ENCODE results near the gene BMP10.

Gene BMP10

GRCh38 chr2:68849579-68850030 lies 21.6 kb downstream of the BMP10 start:
- DNase-seq = no peak

DNA sequence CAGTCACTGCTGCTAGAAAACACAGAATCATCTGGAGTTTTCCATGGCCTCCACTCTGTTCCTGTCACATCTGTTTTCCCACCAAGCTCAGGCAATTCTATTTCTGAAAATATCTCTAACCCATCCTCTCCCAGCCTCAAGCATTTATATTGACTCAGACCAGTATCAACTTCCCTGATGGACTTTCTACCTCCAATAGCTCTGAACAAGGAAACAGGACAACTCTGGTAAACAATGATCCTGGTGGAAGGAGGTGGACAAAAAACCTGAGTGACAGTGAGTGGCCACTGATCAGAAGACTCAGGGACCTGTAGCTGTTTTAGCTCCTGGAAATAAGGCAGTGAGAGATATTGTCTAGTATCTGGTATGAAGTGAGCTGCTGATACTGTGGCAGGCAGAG lies 23.4 kb downstream of the BMP10 start:
- DNase-seq = no peak

DNA sequence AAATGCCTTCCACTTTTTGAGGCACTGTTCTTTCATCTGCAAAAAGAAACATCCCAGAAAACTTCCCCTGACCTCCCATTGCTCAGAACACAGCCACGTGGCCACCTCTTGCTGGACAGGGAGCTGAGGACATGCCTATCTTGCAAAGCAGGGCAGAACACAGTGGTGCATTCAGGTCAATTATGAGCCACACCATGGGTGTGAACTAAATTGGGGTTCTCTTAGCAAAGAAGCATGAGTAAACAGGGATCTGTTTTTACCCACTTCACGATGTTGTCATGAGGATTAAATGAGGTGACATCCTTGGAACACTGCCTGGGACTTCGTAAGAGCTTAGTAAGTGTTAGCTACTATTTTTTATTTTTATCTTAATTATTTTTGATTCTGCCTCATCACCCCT lies 25.1 kb downstream of the BMP10 start:
- no peak for DNase-seq

DNA sequence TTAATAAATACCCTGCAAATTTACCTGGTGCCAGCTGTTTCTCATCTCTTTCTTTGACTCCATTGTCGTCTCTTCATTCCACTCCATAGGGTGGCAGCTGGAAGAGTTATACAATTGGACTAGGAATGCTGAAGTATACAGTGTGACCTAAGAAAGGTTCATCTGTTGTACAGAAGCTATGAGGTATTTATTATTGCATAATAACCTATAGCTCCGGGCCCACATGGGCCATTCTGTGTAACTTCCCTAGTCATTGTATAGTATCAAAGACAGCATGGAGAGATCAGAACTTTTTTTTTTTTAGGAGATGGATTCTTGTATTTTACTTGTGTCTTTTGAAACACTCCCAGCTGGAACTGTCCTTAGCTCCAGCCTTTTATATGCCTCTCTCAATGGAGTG lies 26.2 kb downstream of the BMP10 start:
- no peak for DNase-seq

- DNase-seq = peak; percentile 31 to 45
Observed at GRCh38 chr2:68839260-68839833, 31.9 kb downstream of the BMP10 start.

GRCh38 chr2:68838641-68839040 lies 32.6 kb downstream of the BMP10 start:
- DNase-seq = no peak

GRCh38 chr2:68837861-68838341 lies 33.3 kb downstream of the BMP10 start:
- no peak for DNase-seq

GRCh38 chr2:68837164-68837860 lies 33.9 kb downstream of the BMP10 start:
- peak; percentile 73 to 75 for DNase-seq

DNA sequence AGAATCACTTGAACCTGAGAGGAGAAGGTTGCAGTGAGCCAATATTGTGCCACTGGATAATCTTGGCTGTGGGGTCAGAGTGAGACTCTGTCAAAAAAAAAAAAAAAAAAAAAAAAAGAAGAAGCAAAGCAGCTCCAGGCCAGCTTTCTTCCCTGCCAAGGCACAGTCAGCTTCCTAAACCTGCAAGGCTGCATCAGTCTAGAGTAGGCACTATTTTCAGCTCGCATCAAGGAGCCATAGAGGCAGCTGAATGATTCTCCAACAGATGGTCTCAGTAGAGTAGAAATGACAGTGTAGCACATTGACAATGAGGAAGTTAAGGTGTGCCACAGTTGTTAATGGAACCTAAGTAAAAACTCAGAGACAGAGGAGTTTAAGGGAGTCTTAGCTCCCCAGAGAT lies 35.6 kb downstream of the BMP10 start:
- DNase-seq = no peak

DNA sequence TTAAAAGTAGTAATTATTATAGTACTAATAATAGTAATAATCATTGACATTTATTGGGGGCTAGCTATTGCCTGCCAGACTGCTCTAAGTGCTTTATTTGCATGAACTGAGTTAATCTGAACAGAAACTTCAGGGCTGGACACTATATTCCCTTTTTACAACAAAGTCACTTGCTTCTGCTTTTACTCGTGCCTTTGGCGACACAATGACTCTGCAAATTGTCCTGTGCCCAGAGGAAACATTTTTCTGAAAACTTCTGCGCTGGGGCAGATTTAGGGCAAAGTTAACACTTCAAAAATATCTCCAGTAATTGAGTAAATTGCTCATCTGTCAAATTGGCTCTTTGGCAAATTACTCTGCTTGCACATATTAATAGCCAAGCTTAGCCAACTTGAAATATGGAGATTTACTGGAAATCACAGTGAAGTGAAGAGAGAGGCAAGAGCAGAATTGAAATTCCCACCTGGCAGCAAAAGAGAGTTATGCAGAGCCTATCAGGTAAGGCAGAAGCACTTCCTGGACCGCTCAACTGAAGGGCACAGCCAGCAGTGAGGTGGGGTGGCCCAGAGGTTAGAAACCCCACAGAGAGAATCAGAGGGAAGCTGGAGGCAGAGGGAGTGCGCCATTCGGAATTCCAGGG lies 36.3 kb downstream of the BMP10 start:
- peak in 1 of 2 donors; percentile 11 for DNase-seq

- no peak for DNase-seq
Observed at GRCh38 chr2:68833162-68833561, 38.0 kb downstream of the BMP10 start.

GRCh38 chr2:68832233-68832869 lies 38.8 kb downstream of the BMP10 start:
- DNase-seq = peak; percentile 68 to 79

- no peak for DNase-seq
Observed at GRCh38 chr2:68831686-68832232, 39.4 kb downstream of the BMP10 start.

DNA sequence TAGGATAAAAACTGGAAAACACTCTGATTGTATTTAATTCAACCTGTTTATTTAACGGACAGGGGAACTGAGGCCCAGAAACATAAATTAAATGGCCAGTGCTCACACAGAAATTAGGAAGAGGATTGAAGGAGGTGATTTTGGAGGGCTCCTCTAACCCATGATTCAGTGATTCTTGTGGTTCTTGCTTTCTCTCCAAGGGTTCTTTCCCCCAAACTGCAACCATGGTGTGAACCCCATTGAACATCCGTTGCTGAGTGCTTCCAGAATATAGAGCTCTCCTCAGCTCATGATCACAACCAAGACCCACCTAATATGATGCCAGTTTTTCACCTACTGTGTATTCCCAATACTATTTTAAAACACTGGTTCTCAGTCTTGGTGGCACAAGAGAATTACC lies 41.4 kb downstream of the BMP10 start:
- peak in 1 of 2 donors; percentile 24 for DNase-seq

- DNase-seq = peak; percentile 84 to 86
Observed at GRCh38 chr2:68828887-68829708, 42.1 kb downstream of the BMP10 start.

DNA sequence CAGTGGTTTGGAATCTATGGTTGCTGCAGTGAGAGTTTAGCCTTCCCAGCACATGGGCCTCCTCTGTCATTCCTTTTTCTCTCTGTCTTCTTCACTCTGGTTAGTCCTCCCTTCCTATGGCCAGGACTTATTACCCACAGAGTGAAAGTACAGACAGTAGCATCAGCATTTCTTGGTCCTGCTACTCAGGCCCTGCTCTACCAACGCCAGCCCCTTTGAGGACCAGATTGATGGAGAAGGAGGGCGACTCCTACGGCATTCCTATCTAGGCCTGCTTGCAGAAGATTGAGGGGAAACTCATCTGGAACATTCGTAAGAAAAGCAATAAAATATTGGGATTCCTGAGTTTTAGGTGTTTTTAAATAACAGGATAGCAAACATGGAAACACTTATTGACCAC lies 43.5 kb downstream of the BMP10 start:
- no peak for DNase-seq

- DNase-seq = no peak
Observed at GRCh38 chr2:68825866-68826265, 45.3 kb downstream of the BMP10 start.

DNA sequence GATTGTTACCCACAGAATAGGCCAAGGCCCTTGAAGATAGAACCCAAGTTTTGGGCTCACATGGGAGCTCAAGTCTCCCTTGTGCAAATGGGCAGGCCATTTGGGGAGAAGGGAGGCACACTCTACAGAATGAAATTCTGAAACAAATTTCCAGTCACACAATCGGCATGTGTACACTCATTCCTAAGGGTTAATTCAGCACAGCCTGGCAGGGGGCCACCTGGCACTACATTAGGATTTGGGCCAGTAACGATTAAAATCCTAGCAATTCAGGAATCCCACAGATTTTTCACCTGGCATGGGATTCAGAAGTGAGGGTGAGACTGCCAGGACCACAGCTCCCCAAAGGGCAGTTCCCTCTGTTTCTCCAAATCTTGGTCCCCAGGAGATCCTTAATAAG lies 46.4 kb downstream of the BMP10 start:
- DNase-seq = no peak

DNA sequence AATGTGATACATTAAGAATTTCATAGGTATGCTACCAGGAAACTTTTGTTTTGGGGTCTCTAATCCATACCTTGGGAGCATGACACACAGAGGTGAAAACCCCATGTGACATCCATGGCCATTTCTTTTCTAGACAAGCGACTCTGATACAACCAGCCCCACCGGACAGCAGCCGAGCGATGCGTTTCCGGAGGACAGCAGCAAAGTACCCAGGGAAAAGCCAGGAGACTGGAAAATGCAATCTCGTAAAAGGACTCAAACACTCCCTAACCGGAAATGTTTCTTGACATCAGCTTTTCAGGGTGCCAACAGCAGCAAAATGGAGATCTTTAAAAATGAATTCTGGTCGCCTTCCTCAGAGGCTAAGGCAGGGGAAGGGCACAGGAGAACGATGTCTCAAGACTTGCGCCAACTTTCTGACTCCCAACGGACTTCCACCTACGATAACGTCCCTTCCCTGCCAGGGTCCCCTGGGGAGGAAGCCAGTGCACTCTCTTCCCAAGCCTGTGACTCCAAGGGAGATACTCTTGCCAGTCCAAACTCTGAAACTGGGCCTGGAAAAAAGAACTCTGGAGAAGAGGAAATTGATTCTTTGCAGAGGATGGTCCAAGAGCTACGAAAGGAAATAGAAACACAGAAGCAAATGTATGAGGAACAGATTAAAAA lies 48.9 kb downstream of the BMP10 start:
- no peak for DNase-seq

GRCh38 chr2:68819556-68819955 lies 51.6 kb downstream of the BMP10 start:
- DNase-seq = no peak

GRCh38 chr2:68817306-68817705 lies 53.9 kb downstream of the BMP10 start:
- DNase-seq = no peak
